Transverse colon (tissue), 4 donors: ENCODE data around the gene SECTM1.

ENCODE experiments used
- POLR2A ChIP-seq: fragments of 450-650 bp; IDR thresholded peaks from one replicate; pipeline ENCODE4 v1.6.1; 2016; ENCODE audit warnings: antibody characterized with exemption, mild to moderate bottlenecking, moderate library complexity
- POLR2AphosphoS5 ChIP-seq, 3 donors: sonication (generic); formaldehyde crosslinking; IDR thresholded peaks; one replicate each; pipeline ENCODE4 v1.6.1; 2016; ENCODE audit warnings: antibody characterized with exemption in 3 of 3
- TF ChIP-seq, protein P1 (sequence below), 5 experiments: fragments of 200-600 bp in 3 of 5; fragments of 450-650 bp in 2 of 5; sonication (generic) in 3 of 5; IDR thresholded peaks; 1 replicate in 2 of 5; 2 replicates in 3 of 5; pipeline ENCODE4 v1.5.1; 2016 to 2017; ENCODE audit warnings: antibody characterized with exemption in 5 of 5, inconsistent platforms in 3 of 5, mild to moderate bottlenecking in 2 of 5, moderate library complexity in 1 of 5

- TF ChIP-seq, protein P1, sequence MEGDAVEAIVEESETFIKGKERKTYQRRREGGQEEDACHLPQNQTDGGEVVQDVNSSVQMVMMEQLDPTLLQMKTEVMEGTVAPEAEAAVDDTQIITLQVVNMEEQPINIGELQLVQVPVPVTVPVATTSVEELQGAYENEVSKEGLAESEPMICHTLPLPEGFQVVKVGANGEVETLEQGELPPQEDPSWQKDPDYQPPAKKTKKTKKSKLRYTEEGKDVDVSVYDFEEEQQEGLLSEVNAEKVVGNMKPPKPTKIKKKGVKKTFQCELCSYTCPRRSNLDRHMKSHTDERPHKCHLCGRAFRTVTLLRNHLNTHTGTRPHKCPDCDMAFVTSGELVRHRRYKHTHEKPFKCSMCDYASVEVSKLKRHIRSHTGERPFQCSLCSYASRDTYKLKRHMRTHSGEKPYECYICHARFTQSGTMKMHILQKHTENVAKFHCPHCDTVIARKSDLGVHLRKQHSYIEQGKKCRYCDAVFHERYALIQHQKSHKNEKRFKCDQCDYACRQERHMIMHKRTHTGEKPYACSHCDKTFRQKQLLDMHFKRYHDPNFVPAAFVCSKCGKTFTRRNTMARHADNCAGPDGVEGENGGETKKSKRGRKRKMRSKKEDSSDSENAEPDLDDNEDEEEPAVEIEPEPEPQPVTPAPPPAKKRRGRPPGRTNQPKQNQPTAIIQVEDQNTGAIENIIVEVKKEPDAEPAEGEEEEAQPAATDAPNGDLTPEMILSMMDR (IDR thresholded peaks at IDR 0.05), result no peak
- no peak for TF ChIP-seq POLR2A
- TF ChIP-seq POLR2AphosphoS5 (IDR thresholded peaks at IDR 0.05), result no peak
Measured at GRCh38 chr17:82375359-82376041, 41.9 kb upstream of the SECTM1 start.
